ENCODE results near the gene CHD2.
"Not testable (repeated sequence)": the region's sequence is repeated elsewhere in the genome, so short reads cannot be mapped to it uniquely, and the experiment has no call there.

CHD2 gene

GRCh38 chr15:92899948-92900730, at the start of gene CHD2:
Gene CHD2, plus strand, starts transcription at chr15:92900324. Its CDS starts 914 bp downstream, at chr15:92901238.
- peak; percentile 85 for DNase-seq (ENCODE audit: low read depth)

DNA sequence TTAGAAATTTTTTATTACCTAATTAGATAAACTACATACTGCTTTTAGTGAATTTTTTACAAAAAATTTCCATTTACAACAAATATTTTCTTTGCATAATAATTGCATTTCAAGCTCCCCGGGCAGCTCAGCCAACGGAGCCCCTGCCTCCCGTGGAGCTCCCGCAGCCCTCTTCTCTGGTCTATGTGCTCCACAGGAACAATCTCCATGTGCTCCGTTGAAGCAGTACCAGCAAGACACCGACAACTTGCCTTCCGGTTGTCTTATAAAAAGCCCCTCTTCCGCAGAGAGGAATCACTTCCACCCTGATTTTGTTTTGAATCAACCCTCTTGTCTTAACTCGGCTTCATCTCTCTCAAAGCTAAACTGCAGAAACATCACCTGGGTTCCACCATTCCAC, 46.9 kb upstream of the CHD2 start:
- DNase-seq (ENCODE audit: low read depth), result no peak

GRCh38 chr15:92861742-92862141, 38.4 kb upstream of the CHD2 start:
- DNase-seq (ENCODE audit: low read depth), result no peak

GRCh38 chr15:92864127-92864814, 35.9 kb upstream of the CHD2 start:
- DNase-seq (ENCODE audit: low read depth), result no peak

DNA sequence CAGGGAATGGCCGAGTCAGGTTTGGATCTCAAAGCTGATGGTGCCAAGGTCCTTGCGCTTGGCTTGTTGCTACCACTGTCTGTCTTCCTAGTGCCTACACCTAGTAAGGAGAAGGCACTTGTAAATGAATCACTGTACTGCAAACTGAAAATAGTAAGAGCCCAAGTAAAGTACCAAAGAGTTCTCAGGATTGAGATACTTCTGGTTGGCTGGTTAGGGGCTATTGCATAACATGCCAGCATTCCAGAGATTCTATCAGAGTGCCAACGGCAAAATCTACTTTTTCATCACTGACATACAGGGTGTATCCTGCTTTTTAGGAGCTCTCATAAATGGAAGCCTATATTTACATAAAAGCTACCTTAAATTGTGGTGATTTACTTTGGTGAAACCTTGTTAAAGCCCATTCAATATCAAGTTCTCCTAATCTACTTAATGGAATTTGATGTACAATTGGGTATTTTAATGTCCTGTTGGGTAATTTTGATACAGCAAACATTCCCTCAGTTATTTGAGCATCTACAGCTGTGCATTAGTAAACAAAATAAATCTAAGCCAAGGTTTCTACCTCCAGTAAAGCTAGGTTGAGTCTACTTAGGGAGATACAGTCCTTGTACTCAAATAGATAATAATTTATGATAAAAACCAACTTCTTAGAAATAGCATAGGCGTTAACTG, 30.7 kb upstream of the CHD2 start:
- DNase-seq (ENCODE audit: low read depth), result peak; percentile 85

GRCh38 chr15:92870010-92870591, 30.0 kb upstream of the CHD2 start:
- DNase-seq (ENCODE audit: low read depth), result no peak

DNA sequence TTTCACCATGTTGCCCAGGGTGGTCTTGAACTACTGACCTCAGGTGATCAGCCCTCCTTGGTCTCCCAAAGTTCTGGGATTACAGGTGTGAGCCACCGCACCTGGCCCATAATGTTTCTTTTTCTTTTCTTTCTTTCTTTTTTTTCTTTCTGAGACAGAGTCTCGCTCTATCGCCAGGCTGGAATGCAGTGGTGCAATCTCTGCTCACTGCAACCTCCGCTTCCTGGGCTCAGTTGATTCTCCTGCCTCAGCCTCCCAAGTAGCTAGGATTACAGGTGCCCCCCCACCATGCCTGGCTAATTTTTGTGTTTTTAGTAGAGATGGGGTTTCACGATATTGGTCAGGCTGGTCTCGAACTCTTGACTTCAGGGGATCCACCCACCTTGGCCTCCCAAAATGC, 27.2 kb upstream of the CHD2 start:
- DNase-seq (ENCODE audit: low read depth), result not testable (repeated sequence)

GRCh38 chr15:92877000-92877399, 23.1 kb upstream of the CHD2 start:
- DNase-seq (ENCODE audit: low read depth), result no peak

DNA sequence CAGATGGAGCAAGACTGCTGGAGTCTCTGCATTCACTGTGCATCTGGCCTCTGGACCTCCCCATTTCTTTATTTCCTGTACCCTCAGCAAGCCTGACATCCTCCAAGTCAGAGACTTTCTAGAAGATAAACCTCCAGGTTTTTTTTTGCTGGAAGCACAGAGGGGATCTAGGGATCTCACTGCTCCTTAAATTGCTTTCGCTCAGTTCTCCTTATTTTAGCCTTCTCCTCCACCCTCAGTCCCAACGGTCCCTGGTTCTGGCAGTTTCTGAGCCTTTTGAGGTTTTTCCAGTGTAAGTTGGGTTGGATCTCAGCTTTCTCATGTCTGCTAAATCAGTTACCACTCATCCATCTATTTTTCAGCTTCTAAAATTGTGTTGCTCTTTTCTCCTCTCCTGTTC, 22.7 kb upstream of the CHD2 start:
- DNase-seq (ENCODE audit: low read depth), result no peak

GRCh38 chr15:92878593-92879053, 21.5 kb upstream of the CHD2 start:
- DNase-seq (ENCODE audit: low read depth), result no peak

GRCh38 chr15:92879949-92880725, 20.0 kb upstream of the CHD2 start:
- DNase-seq (ENCODE audit: low read depth), result no peak

GRCh38 chr15:92880796-92881195, 19.3 kb upstream of the CHD2 start:
- DNase-seq (ENCODE audit: low read depth), result no peak

GRCh38 chr15:92881211-92881754, 18.8 kb upstream of the CHD2 start:
- no peak for DNase-seq (ENCODE audit: low read depth)

- DNase-seq (ENCODE audit: low read depth), result peak; percentile 100
Observed at GRCh38 chr15:92881802-92882696, 18.1 kb upstream of the CHD2 start.

DNA sequence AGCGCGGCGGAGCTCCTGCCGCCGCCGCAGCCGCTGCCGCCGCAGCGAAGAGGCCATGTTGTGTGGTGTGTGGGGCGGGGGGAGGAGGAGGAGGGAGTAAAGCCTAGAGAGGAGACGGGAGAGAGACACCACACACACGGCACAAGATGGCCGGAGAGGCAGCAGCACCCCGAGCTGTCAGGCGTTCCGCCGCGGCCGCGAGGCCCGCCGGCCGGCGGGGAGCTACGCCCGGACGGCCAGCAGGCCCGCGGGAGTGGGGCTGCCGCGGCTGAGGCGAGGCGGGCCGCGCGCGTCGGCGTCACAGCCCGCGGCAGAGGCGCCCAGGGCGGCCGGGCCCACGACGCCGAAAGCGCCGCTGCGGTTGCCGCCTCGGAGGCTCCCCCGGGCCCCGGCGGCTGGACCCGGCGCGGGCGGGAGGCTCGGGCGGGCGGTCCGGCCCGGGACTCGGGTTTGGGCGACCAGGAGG, 17.4 kb upstream of the CHD2 start:
- no peak for DNase-seq (ENCODE audit: low read depth)

GRCh38 chr15:92883163-92883875, 16.8 kb upstream of the CHD2 start:
- DNase-seq (ENCODE audit: low read depth), result peak; percentile 46

- DNase-seq (ENCODE audit: low read depth), result no peak
Observed at GRCh38 chr15:92883876-92884435, 16.2 kb upstream of the CHD2 start.

GRCh38 chr15:92884436-92885223, 15.5 kb upstream of the CHD2 start:
- DNase-seq (ENCODE audit: low read depth), result peak; percentile 43

Data from EH (cell line).